ENCODE data around the gene CRY1.
"Not testable (repeated sequence)": the region's sequence is repeated elsewhere in the genome, so short reads cannot be mapped to it uniquely, and the experiment has no call there.

The CRY1 gene

GRCh38 chr12:107108366-107108765 is 15.0 kb upstream of the CRY1 start:
- H3K27ac ChIP-seq (ENCODE audit: low read depth, low read length); H3K27me3 ChIP-seq (ENCODE audit: control insufficient read depth, insufficient read depth, low read length); H3K36me3 ChIP-seq (ENCODE audit: control insufficient read depth, insufficient read depth, low read length); H3K9ac ChIP-seq (ENCODE audit: low read depth, low read length); H3K4me3 ChIP-seq (ENCODE audit: low read depth, low read length); H3K4me1 ChIP-seq (ENCODE audit: control insufficient read depth, insufficient read depth, low read length); H3K9me3 ChIP-seq (ENCODE audit: control insufficient read depth, insufficient read depth, low read length): not testable (repeated sequence)

DNA sequence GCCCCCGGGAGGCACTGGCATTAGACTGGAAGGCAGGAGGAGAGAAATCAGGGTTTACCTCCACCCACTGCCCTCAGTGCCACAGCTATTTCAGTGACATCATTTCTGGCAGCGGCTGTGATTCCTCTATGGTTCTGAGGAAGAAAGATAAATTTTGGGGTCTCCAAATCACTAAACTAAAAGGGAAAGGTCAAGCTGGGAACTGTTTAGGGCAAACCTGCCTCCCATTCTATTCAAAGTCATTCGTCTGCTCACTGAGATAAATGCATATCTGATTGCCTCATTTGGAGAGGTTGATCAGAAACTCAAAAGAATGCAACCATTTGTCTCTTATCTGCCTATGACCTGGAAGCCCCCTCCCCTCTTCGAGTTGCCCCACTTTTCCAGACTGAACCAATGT is 14.0 kb upstream of the CRY1 start:
- Histone ChIP-seq H3K9me3 (ENCODE audit: control insufficient read depth, insufficient read depth, low read length) (no peaks in the 10 kb centered on the region), H3K9ac (ENCODE audit: low read depth, low read length) (no peak overlapping the region), H3K27ac (ENCODE audit: low read depth, low read length) (no peak overlapping the region), H3K36me3 (ENCODE audit: control insufficient read depth, insufficient read depth, low read length) (no peaks in the 10 kb centered on the region), H3K4me3 (ENCODE audit: low read depth, low read length) (no peak overlapping the region), H3K4me1 (ENCODE audit: control insufficient read depth, insufficient read depth, low read length) (no peaks in the 10 kb centered on the region), H3K27me3 (ENCODE audit: control insufficient read depth, insufficient read depth, low read length) (no peaks in the 10 kb centered on the region)

- Histone ChIP-seq H3K27me3 (ENCODE audit: control insufficient read depth, insufficient read depth, low read length) (no peaks in the 10 kb centered on the region), H3K4me1 (ENCODE audit: control insufficient read depth, insufficient read depth, low read length) (no peaks in the 10 kb centered on the region), H3K27ac (ENCODE audit: low read depth, low read length) (no peak overlapping the region), H3K36me3 (ENCODE audit: control insufficient read depth, insufficient read depth, low read length) (no peaks in the 10 kb centered on the region), H3K4me3 (ENCODE audit: low read depth, low read length) (no peak overlapping the region), H3K9me3 (ENCODE audit: control insufficient read depth, insufficient read depth, low read length) (no peaks in the 10 kb centered on the region), H3K9ac (ENCODE audit: low read depth, low read length) (no peak overlapping the region)
Measured at GRCh38 chr12:107106241-107107025, 13.1 kb upstream of the CRY1 start.

DNA sequence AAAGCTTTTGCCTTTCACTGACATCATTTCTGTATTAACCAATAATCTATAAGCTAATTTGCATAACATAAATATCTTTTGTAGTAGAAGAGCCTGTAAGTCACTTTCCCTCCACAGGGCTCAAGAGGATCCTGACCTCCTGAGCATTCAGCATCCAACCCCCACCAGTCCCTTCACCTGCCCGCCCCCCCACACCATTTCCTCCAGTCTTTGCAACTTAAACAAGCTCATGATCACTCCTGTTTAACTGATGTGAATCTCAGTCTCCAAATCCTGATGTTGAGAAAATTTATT is 12.0 kb upstream of the CRY1 start:
- H3K27ac ChIP-seq (ENCODE audit: low read depth, low read length) = no peak overlapping the region
- H3K9ac ChIP-seq (ENCODE audit: low read depth, low read length) = no peak overlapping the region
- H3K4me1 ChIP-seq (ENCODE audit: control insufficient read depth, insufficient read depth, low read length) = no peaks in the 10 kb centered on the region
- H3K9me3 ChIP-seq (ENCODE audit: control insufficient read depth, insufficient read depth, low read length) = no peaks in the 10 kb centered on the region
- H3K36me3 ChIP-seq (ENCODE audit: control insufficient read depth, insufficient read depth, low read length) = no peaks in the 10 kb centered on the region
- H3K27me3 ChIP-seq (ENCODE audit: control insufficient read depth, insufficient read depth, low read length) = no peaks in the 10 kb centered on the region
- H3K4me3 ChIP-seq (ENCODE audit: low read depth, low read length) = no peak overlapping the region

DNA sequence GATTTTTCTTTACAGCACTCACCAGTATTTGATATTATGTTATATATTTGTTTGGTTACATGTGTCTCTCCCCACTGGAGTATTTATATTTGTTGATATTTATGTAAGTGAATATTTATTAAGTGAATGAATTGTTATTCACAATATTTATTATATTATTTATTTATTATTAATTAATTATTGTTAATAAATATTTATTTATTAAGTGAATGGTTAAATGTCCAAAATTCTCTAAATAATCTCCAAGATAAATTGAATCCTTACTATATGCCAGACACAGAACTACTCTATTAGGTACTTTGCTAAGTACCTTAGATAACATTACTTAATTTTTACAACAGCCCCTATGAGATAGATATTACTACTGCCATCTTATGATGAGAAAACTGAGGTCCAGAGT is 10.2 kb upstream of the CRY1 start:
- no peaks in the 10 kb centered on the region for H3K36me3 ChIP-seq (ENCODE audit: control insufficient read depth, insufficient read depth, low read length)
- H3K27ac ChIP-seq (ENCODE audit: low read depth, low read length) = no peak overlapping the region
- no peaks in the 10 kb centered on the region for H3K4me1 ChIP-seq (ENCODE audit: control insufficient read depth, insufficient read depth, low read length)
- no peak overlapping the region for H3K4me3 ChIP-seq (ENCODE audit: low read depth, low read length)
- H3K9ac ChIP-seq (ENCODE audit: low read depth, low read length) = no peak overlapping the region
- H3K27me3 ChIP-seq (ENCODE audit: control insufficient read depth, insufficient read depth, low read length) = no peaks in the 10 kb centered on the region
- H3K9me3 ChIP-seq (ENCODE audit: control insufficient read depth, insufficient read depth, low read length) = no peaks in the 10 kb centered on the region

- H3K27ac ChIP-seq (ENCODE audit: low read depth, low read length) = no peak overlapping the region
- H3K27me3 ChIP-seq (ENCODE audit: control insufficient read depth, insufficient read depth, low read length) = no peaks in the 10 kb centered on the region
- H3K36me3 ChIP-seq (ENCODE audit: control insufficient read depth, insufficient read depth, low read length) = no peaks in the 10 kb centered on the region
- no peaks in the 10 kb centered on the region for H3K9me3 ChIP-seq (ENCODE audit: control insufficient read depth, insufficient read depth, low read length)
- no peaks in the 10 kb centered on the region for H3K4me1 ChIP-seq (ENCODE audit: control insufficient read depth, insufficient read depth, low read length)
- H3K9ac ChIP-seq (ENCODE audit: low read depth, low read length) = no peak overlapping the region
- no peak overlapping the region for H3K4me3 ChIP-seq (ENCODE audit: low read depth, low read length)
Measured at GRCh38 chr12:107103097-107103496, 9.7 kb upstream of the CRY1 start.

DNA sequence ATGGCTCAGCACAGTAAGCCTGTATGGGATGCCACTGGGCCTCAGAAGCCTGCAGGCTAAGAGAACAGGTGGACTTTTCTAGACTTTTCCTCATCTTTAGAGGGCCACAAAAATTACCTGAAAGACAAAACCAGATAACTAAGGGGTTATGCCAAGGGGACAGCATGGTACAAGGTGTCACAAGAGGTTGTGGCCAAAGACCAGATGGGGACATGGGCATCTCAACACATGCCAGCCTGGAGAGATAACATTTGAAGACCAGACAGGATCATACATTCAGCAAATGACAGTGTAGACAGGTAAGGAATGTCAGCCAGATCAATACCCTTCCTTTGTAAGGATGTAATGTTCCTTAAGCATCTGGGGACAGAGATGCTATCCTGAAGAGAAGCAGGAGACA is 8.9 kb upstream of the CRY1 start:
- no peaks in the 10 kb centered on the region for H3K27me3 ChIP-seq (ENCODE audit: control insufficient read depth, insufficient read depth, low read length)
- H3K9me3 ChIP-seq (ENCODE audit: control insufficient read depth, insufficient read depth, low read length) = 0 out of 2 replicates have a peak, but pooled peaks cover 5% of the 10 kb centered on the region
- H3K9ac ChIP-seq (ENCODE audit: low read depth, low read length) = no peak overlapping the region
- H3K4me1 ChIP-seq (ENCODE audit: control insufficient read depth, insufficient read depth, low read length) = no peaks in the 10 kb centered on the region
- no peaks in the 10 kb centered on the region for H3K36me3 ChIP-seq (ENCODE audit: control insufficient read depth, insufficient read depth, low read length)
- H3K27ac ChIP-seq (ENCODE audit: low read depth, low read length) = no peak overlapping the region
- H3K4me3 ChIP-seq (ENCODE audit: low read depth, low read length) = no peak overlapping the region

DNA sequence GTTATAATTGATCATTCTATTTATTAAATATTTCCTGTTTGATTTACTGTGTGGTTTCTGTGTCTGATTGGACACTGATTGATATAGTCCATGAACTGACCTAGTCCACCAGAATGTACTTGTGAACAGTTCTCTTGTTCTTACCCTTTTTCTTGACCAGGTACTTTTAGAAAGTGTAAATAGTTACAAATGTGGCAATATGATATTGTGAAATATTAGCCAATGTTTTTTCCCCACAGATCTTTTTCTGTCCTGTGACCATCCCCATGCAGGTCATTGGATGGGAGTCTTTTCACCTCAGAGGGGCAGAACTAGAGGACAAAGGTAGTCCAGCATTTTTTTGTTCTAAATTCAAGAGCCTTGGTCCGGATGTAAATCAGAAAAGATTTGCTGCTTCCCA is 8.3 kb upstream of the CRY1 start:
- H3K36me3 ChIP-seq (ENCODE audit: control insufficient read depth, insufficient read depth, low read length) = no peaks in the 10 kb centered on the region
- no peak overlapping the region for H3K4me3 ChIP-seq (ENCODE audit: low read depth, low read length)
- no peaks in the 10 kb centered on the region for H3K27me3 ChIP-seq (ENCODE audit: control insufficient read depth, insufficient read depth, low read length)
- H3K4me1 ChIP-seq (ENCODE audit: control insufficient read depth, insufficient read depth, low read length) = no peaks in the 10 kb centered on the region
- no peak overlapping the region for H3K27ac ChIP-seq (ENCODE audit: low read depth, low read length)
- no peak overlapping the region for H3K9ac ChIP-seq (ENCODE audit: low read depth, low read length)
- H3K9me3 ChIP-seq (ENCODE audit: control insufficient read depth, insufficient read depth, low read length) = peaks cover 6% of the 10 kb centered on the region; the same call in 1 of the 2 replicates

GRCh38 chr12:107099917-107100316 is 6.6 kb upstream of the CRY1 start:
- H3K4me1 ChIP-seq (ENCODE audit: control insufficient read depth, insufficient read depth, low read length) = no peaks in the 10 kb centered on the region
- H3K4me3 ChIP-seq (ENCODE audit: low read depth, low read length) = no peak overlapping the region
- H3K36me3 ChIP-seq (ENCODE audit: control insufficient read depth, insufficient read depth, low read length) = no peaks in the 10 kb centered on the region
- peaks cover 6% of the 10 kb centered on the region; the same call in 1 of the 2 replicates for H3K9me3 ChIP-seq (ENCODE audit: control insufficient read depth, insufficient read depth, low read length)
- H3K27ac ChIP-seq (ENCODE audit: low read depth, low read length) = no peak overlapping the region
- H3K27me3 ChIP-seq (ENCODE audit: control insufficient read depth, insufficient read depth, low read length) = no peaks in the 10 kb centered on the region
- no peak overlapping the region for H3K9ac ChIP-seq (ENCODE audit: low read depth, low read length)

GRCh38 chr12:107096571-107096970 is 3.2 kb upstream of the CRY1 start:
- Histone ChIP-seq H3K4me1 (ENCODE audit: control insufficient read depth, insufficient read depth, low read length) (peaks cover 3% of the 10 kb centered on the region; the same call in 1 of the 2 replicates), H3K36me3 (ENCODE audit: control insufficient read depth, insufficient read depth, low read length) (no peaks in the 10 kb centered on the region), H3K27ac (ENCODE audit: low read depth, low read length) (no peak overlapping the region), H3K27me3 (ENCODE audit: control insufficient read depth, insufficient read depth, low read length) (no peaks in the 10 kb centered on the region), H3K4me3 (ENCODE audit: low read depth, low read length) (no peak overlapping the region), H3K9me3 (ENCODE audit: control insufficient read depth, insufficient read depth, low read length) (peaks cover 6% of the 10 kb centered on the region; the same call in 1 of the 2 replicates), H3K9ac (ENCODE audit: low read depth, low read length) (no peak overlapping the region)

DNA sequence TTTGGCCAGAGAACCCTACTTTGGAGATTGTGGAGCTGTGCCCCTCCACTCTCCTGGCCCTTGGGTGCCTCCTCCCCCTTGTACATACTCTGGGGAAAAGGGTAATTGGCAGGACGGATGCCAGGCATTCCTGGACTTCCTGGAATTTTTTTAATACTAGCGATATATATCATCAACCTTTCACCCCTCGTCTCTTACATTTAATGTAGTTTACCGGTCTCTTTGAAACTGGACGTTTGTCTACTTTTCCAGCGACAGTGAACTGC is 767 bp upstream of the CRY1 start:
- Histone ChIP-seq H3K27me3 (ENCODE audit: control insufficient read depth, insufficient read depth, low read length) (no peaks in the 10 kb centered on the region), H3K36me3 (ENCODE audit: control insufficient read depth, insufficient read depth, low read length) (no peaks in the 10 kb centered on the region), H3K9me3 (ENCODE audit: control insufficient read depth, insufficient read depth, low read length) (peaks cover 6% of the 10 kb centered on the region; the same call in 1 of the 2 replicates), H3K4me3 (ENCODE audit: low read depth, low read length) (peak overlapping the region; percentile 98), H3K4me1 (ENCODE audit: control insufficient read depth, insufficient read depth, low read length) (peaks cover 4% of the 10 kb centered on the region; the same call in 1 of the 2 replicates), H3K9ac (ENCODE audit: low read depth, low read length) (peak overlapping the region; percentile 96), H3K27ac (ENCODE audit: low read depth, low read length) (peak overlapping the region; percentile 99)
